Prostate gland (tissue), 2 donors: ENCODE data around the gene ITLN1. TPM values are rescaled to one million over a fixed set of nuclear protein-coding genes. Genes with fewer than 3 reads are reported as not detected.

ENCODE experiments used
- DNase-seq: peaks from one replicate; pipeline ENCODE4 v3.0.0-alpha.2; 2019; ENCODE audit warnings: low spot score
- H3K27ac ChIP-seq, 2 donors: fragments of 200-600 bp; sonication (generic); 2 replicates each; pipeline ENCODE4 v1.5.1; 2017 to 2019
- H3K27me3 ChIP-seq: fragments of 200-600 bp; sonication (generic); replicated peaks from 2 replicates; pipeline ENCODE4 v1.5.1; 2019; ENCODE audit not compliant: insufficient read depth
- H3K36me3 ChIP-seq, 2 donors: fragments of 200-600 bp; sonication (generic); 1 replicate in 1 of 2; 2 replicates in 1 of 2; pipeline versions ENCODE4 v1.5.1 to v1.8.1; 2017 to 2019
- H3K4me1 ChIP-seq: fragments of 200-600 bp; sonication (generic); replicated peaks from 2 replicates; pipeline ENCODE4 v1.5.1; 2019
- H3K4me3 ChIP-seq, 2 donors: fragments of 200-600 bp; sonication (generic); 2 replicates each; pipeline ENCODE4 v1.5.1; 2017 to 2019
- H3K9me3 ChIP-seq: fragments of 200-600 bp; sonication (generic); 2 replicates; pipeline ENCODE4 v1.5.1; 2017
- POLR2A ChIP-seq: fragments of 450-650 bp; IDR thresholded peaks from one replicate; pipeline ENCODE4 v1.6.1; 2016; ENCODE audit warnings: antibody characterized with exemption, mild to moderate bottlenecking
- POLR2AphosphoS5 ChIP-seq: sonication (generic); formaldehyde crosslinking; IDR thresholded peaks from one replicate; pipeline ENCODE4 v1.6.1; 2017; ENCODE audit warnings: antibody characterized with exemption
- WGBS: methylation state at CpG from one replicate; pipeline ENCODE4 v1.1.5; 2018; 5-methylcytosine and 5-hydroxymethylcytosine counted together
- intact Hi-C: fragments of 100-400 bp; cut with DNase I; formaldehyde crosslinking; loops from one replicate; pipeline ENCODE4 v1.14.2; 2022
- total RNA-seq, 2 donors: library from RNA; depleted of rRNA; stranded (reverse); fragments of >200 nt; gene quantifications; one replicate each; pipeline ENCODE4 v1.1.0, GENCODE V29; 2016
- TF ChIP-seq, protein P1 (sequence below), 4 experiments: fragments of 200-600 bp in 2 of 4; fragments of 450-650 bp in 2 of 4; sonication (generic) in 2 of 4; IDR thresholded peaks; 1 replicate in 3 of 4; 2 replicates in 1 of 4; pipeline ENCODE4 v1.5.1; 2016 to 2019; ENCODE audit warnings: antibody characterized with exemption in 4 of 4, mild to moderate bottlenecking in 2 of 4, moderate library complexity in 2 of 4

The ITLN1 gene
- total RNA-seq, 2 donors from 2014 or later, result 0.96 to 7.0 TPM

DNA sequence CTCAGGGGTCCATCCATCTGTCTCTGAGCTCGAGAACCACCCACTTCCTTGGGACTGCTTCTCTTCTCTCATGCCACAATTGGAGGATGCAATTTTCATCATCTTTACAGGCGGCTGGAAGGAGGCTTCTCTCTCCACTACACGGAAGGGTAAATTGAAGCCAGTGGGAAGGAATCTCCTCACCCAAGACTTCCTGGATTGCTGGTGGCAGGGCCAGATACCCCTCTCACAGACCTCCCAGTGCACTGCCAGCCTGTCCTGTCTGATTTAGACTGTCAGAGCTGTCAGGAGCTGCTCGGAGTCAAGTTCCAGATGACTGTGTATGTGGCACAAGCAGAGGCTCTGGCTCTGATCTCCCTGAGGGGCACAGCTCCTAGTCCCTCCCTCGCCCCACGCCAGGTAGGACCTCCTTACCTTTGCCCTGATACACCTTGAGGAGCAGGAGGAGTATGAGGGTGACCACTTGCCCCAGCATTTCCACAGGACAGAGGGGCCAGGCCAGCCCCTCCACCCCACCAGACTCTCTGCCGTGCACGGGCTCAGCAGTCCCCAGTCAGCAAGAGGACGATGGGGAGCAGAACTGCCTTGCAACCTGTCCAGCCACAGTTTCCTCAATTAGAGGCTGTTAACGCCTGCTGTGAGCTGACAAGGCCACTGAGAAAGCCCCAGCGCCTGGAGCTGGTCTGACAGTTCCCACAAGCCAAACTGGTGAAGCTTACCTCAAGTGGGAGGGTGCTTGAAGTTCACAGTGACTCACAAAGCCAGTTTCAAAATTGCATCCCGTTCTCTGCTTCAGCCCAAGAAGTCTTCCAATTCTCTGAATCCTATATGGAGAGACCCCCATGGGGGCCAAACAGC is 22.5 kb downstream of the ITLN1 start, which contains the start of gene CD244:
TSS of gene CD244 (minus strand) at position 685 of the 858 bp plus-strand sequence. CDS start at position 475, 210 bp downstream.
- WGBS, result 49% methylated on average over 12 of the region's 12 CpGs
- no peak within 1 kb of the TSS for H3K4me3 ChIP-seq
- H3K27me3 ChIP-seq, result no peaks in the 10 kb centered on the region
- H3K27ac ChIP-seq, result no peak within 1 kb of the TSS
- TF ChIP-seq POLR2A (no peak), POLR2AphosphoS5 (no peak)
- TF ChIP-seq, protein P1, sequence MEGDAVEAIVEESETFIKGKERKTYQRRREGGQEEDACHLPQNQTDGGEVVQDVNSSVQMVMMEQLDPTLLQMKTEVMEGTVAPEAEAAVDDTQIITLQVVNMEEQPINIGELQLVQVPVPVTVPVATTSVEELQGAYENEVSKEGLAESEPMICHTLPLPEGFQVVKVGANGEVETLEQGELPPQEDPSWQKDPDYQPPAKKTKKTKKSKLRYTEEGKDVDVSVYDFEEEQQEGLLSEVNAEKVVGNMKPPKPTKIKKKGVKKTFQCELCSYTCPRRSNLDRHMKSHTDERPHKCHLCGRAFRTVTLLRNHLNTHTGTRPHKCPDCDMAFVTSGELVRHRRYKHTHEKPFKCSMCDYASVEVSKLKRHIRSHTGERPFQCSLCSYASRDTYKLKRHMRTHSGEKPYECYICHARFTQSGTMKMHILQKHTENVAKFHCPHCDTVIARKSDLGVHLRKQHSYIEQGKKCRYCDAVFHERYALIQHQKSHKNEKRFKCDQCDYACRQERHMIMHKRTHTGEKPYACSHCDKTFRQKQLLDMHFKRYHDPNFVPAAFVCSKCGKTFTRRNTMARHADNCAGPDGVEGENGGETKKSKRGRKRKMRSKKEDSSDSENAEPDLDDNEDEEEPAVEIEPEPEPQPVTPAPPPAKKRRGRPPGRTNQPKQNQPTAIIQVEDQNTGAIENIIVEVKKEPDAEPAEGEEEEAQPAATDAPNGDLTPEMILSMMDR (IDR thresholded peaks at IDR 0.05), result no peak
- DNase-seq, result no peak
- intact Hi-C loops, result no loop called here
- no peaks in the 10 kb centered on the region for H3K9me3 ChIP-seq
- H3K36me3 ChIP-seq, result no peaks in the 10 kb centered on the region
- no peaks in the 10 kb centered on the region for H3K4me1 ChIP-seq

DNA sequence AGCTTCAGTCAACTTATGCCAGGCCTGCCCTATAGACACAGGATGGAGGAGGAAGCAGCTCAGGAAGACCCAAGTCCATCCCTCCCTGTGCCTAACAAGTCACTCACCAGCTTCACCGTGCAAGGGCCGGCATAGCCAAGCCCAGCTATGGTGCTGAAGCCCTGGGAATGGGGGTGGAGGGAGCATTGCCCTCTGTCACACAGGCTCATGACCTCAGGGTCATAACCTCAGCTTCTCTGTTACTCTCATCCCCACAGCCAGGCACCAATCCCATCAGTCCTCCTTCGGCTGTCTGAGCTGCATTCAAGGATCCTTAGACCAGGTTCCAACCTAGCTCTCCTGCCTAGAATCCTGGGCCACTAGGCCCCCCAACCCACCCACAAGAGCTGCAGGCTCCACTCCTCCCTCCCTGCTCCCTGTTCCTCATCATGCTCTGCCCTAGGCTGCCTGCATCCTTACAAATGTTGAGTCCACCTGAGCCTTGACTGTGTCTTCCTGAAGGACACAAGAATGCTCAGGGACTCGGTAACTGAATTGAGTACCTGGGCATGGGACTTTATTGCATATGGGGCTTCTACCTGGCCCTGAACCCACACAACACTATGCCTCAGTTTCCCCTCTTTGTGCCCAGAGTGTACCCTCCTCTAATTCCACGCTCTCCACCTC is 24.0 kb downstream of the ITLN1 start:
- Histone ChIP-seq H3K36me3 (no peaks in the 10 kb centered on the region), H3K4me1 (no peaks in the 10 kb centered on the region), H3K9me3 (no peaks in the 10 kb centered on the region), H3K4me3 (no peak overlapping the region), H3K27me3 (no peaks in the 10 kb centered on the region), H3K27ac (no peak overlapping the region)
- intact Hi-C loops, result no loop called here
- no peak for DNase-seq
- no peak for TF ChIP-seq POLR2A
- no peak for TF ChIP-seq POLR2AphosphoS5
- TF ChIP-seq, protein P1 (IDR thresholded peaks at IDR 0.05), result no peak
- WGBS, result 73% methylated on average over 5 of the region's 5 CpGs

DNA sequence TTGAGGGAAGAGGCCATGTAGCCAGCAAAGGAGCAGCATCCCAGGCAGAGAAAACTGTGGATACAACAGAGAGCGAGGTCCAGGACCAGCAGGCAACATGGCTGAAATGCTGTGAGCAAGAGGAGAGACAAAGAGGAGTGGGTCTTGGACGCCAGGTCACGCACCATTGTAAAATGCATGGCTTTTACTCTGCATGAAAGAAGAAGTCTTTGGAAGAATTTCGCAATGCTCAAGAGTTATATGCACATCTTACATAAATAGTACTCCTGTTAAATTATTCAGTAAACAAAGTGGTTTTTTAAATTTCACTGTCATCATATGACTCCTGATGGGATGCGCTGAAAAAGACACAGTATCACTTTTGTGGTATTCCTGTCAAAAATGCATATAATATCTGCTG is 25.8 kb downstream of the ITLN1 start:
- no peak for DNase-seq

DNA sequence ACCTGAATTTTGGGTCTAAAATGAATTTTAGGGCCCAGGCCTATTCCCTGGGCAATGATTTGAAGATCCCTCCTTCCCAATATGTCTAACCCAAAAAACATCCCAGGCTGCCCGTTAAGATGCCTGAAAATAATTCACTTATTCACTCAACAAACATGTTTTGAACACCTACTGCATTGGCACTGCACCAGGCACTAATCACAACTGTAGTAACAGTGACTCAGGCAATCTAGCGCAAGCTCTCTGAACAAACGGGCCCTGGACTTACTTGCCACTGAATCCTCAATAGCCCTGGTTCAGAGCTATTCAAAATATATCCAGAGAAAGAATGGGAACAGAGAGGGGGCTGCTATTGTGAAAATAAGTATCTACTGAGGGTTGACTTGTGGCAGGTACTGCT is 26.5 kb downstream of the ITLN1 start:
- intact Hi-C loops, result no loop called here
- no peak overlapping the region for H3K27ac ChIP-seq
- no peaks in the 10 kb centered on the region for H3K4me1 ChIP-seq
- no peak for DNase-seq
- H3K9me3 ChIP-seq, result no peaks in the 10 kb centered on the region
- no peak overlapping the region for H3K4me3 ChIP-seq
- H3K27me3 ChIP-seq, result no peaks in the 10 kb centered on the region
- no peaks in the 10 kb centered on the region for H3K36me3 ChIP-seq
- WGBS, result 89% methylated on average over 3 of the region's 3 CpGs
- TF ChIP-seq, protein P1 (IDR thresholded peaks at IDR 0.05), result no peak
- TF ChIP-seq POLR2AphosphoS5 (no peak), POLR2A (no peak)

More for the DNA sequence above, 25.8 kb downstream of the ITLN1 start:
- Histone ChIP-seq H3K27ac (no peak overlapping the region), H3K36me3 (no peaks in the 10 kb centered on the region), H3K4me3 (no peak overlapping the region), H3K9me3 (no peaks in the 10 kb centered on the region), H3K4me1 (no peaks in the 10 kb centered on the region), H3K27me3 (no peaks in the 10 kb centered on the region)
- TF ChIP-seq, protein P1 (IDR thresholded peaks at IDR 0.05), result no peak
- no peak for TF ChIP-seq POLR2A
- TF ChIP-seq POLR2AphosphoS5, result no peak
- intact Hi-C loops, result no loop called here
- 74% methylated on average over 5 of the region's 5 CpGs for WGBS
